GM06990 (cell line): ENCODE data around the gene CORO2A.
"Not testable (repeated sequence)": the region's sequence is repeated elsewhere in the genome, so short reads cannot be mapped to it uniquely, and the experiment has no call there.

ENCODE experiments used
- DNase-seq: peaks from one replicate; pipeline ENCODE4 v3.0.0-alpha.2; 2011; ENCODE audit not compliant: insufficient read length; ENCODE audit errors: extremely low read depth
- H3K27me3 ChIP-seq: replicated peaks from 2 replicates; pipeline ENCODE4 v1.6.0; 2011; ENCODE audit warnings: low read length; ENCODE audit not compliant: control insufficient read depth, insufficient read depth
- H3K36me3 ChIP-seq: 2 replicates; pipeline ENCODE4 v1.5.1; 2011; ENCODE audit warnings: low read length; ENCODE audit not compliant: control insufficient read depth, insufficient read depth
- H3K4me3 ChIP-seq: replicated peaks from 2 replicates; pipeline ENCODE4 v1.5.1; 2011; ENCODE audit warnings: low read depth, mild to moderate bottlenecking, control low read depth, low read length
- CTCF ChIP-seq: IDR thresholded peaks from 2 replicates; pipeline ENCODE4 v1.5.1; 2011; ENCODE audit warnings: low read length, control low read depth, mild to moderate bottlenecking, inconsistent platforms; ENCODE audit not compliant: insufficient read depth, poor library complexity, severe bottlenecking

Gene CORO2A

GRCh38 chr9:98080326-98080725 is 112.1 kb downstream of the CORO2A start:
- peaks cover 38% of the 10 kb centered on the region for H3K36me3 ChIP-seq
- no peak for DNase-seq

GRCh38 chr9:98078895-98079294 is 113.5 kb downstream of the CORO2A start:
- no peak for TF ChIP-seq CTCF
- DNase-seq, result no peak
- H3K4me3 ChIP-seq, result no peak overlapping the region
- H3K27me3 ChIP-seq, result no peaks in the 10 kb centered on the region
- H3K36me3 ChIP-seq, result peaks cover 35% of the 10 kb centered on the region

More at GRCh38 chr9:98080326-98080725, 112.1 kb downstream of the CORO2A start:
- Histone ChIP-seq H3K27me3 (no peaks in the 10 kb centered on the region), H3K4me3 (no peak overlapping the region)
- no peak for TF ChIP-seq CTCF

- not testable (repeated sequence) for H3K27me3 ChIP-seq, H3K4me3 ChIP-seq, DNase-seq
- peaks cover 22% of the 10 kb centered on the region for H3K36me3 ChIP-seq
Measured at GRCh38 chr9:98076514-98076890, 115.9 kb downstream of the CORO2A start.

GRCh38 chr9:98075332-98075805 is 117.1 kb downstream of the CORO2A start:
- H3K27me3 ChIP-seq, result no peaks in the 10 kb centered on the region
- DNase-seq, result no peak
- H3K36me3 ChIP-seq, result peaks cover 15% of the 10 kb centered on the region
- TF ChIP-seq CTCF, result no peak
- H3K4me3 ChIP-seq, result no peak overlapping the region

- H3K27me3 ChIP-seq, result no peaks in the 10 kb centered on the region
- no peak overlapping the region for H3K4me3 ChIP-seq
- peaks cover 12% of the 10 kb centered on the region for H3K36me3 ChIP-seq
- TF ChIP-seq CTCF, result peak; percentile 86
- no peak for DNase-seq
Measured at GRCh38 chr9:98074115-98074990, 118.1 kb downstream of the CORO2A start.

- H3K36me3 ChIP-seq, result peaks cover 6% of the 10 kb centered on the region
- H3K27me3 ChIP-seq, result no peaks in the 10 kb centered on the region
- no peak for TF ChIP-seq CTCF
- DNase-seq, result no peak
- no peak overlapping the region for H3K4me3 ChIP-seq
Measured at GRCh38 chr9:98071737-98072136, 120.7 kb downstream of the CORO2A start.
